ENCODE results near the gene TPM4. TPM values are rescaled to one million over a fixed set of nuclear protein-coding genes. Genes with fewer than 3 reads are reported as not detected.

Gene TPM4
- total and polyA plus RNA-seq, 2 of the 13 experiments (the other 11 are each of a cell fraction or from before 2014, with no cell fraction given): 180 to 188 TPM

DNA sequence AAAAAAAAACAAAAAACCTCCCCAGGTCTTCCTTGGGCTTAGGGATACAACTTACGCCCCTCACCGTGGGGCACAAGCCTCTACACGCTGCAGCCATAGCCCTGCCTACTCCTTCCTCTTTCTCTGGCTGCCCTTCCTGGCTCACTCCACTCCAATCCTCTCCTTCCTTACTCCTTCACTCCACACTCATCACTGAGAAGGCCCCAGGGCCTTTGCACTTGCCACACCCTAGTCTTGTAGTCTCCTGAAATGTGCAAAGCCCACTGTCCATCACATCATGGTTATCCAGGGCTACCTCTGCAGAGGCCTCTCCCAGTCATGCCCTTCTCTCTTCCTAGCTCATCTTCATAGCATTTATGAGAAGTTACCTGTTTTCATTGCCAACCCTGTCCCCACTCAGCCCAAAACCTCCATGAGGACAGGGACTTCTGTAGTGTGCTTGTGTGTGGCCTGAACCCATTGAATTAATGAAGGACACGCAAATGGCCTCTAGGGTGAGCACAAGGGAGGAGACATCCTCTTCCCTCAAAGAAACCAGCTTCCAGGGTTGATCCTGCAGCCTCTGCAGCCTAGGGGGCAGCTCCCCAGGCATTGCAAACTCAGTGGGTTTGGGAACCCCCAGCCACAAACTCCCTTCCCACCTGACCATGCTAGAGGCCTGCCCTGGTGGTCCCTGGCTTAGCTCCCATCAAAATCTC is 59.3 kb downstream of the TPM4 start:
- no peak overlapping the region for H3K4me3 ChIP-seq (replicated peaks in 1 of 3; ENCODE audit: insufficient read depth in 1 of 3, low read depth in 2 of 3, low read length in 3 of 3)
- H4K20me1 ChIP-seq (ENCODE audit: insufficient read depth, low read length): no peaks in the 10 kb centered on the region
- no peak; the same call in 2 of the 3 replicates for ATAC-seq
- H3K4me2 ChIP-seq (ENCODE audit: low read depth, low read length): no peak overlapping the region
- H3K4me1 ChIP-seq (ENCODE audit: insufficient read depth, low read length): no peaks in the 10 kb centered on the region
- H3K36me3 ChIP-seq (replicated peaks in 1 of 2; ENCODE audit: control insufficient read depth in 1 of 2, insufficient read depth in 2 of 2, low read length in 2 of 2): peaks cover 13 to 29% of the 10 kb centered on the region in 2 experiments; a peak in 4 of 5 replicates
- no peak for FAIRE-seq
- BruUV-seq (replicated peaks): no TSS peak
- DNase-seq (ENCODE audit: low spot score): no peak
- H3K9ac ChIP-seq (ENCODE audit: insufficient read depth, low read depth, low read length): no peak overlapping the region
- no peaks in the 10 kb centered on the region for H3K79me2 ChIP-seq (ENCODE audit: insufficient read depth, low read length)
- in situ Hi-C loops (cut with HindIII; ENCODE audit: extremely low pct_ligation_motif_present, low pct_unique_long_range_greater_than_20kb) (no loop called here), intact Hi-C loops (cut with micrococcal nuclease; ENCODE audit: unreplicated experiment) (no loop called here)
- POLR2A ChIA-PET: interaction anchor here (1.2 kb wide), 1 partner anchor 25 kb away, joined by 3 read pairs; no protein-coding TSS in a partner anchor
- TF ChIP-seq ZNF552 (CRISPR knock-in tag; IDR thresholded peaks at IDR 0.05; ENCODE audit: borderline replicate concordance): no peak
- TF ChIP-seq HNRNPLL (IDR thresholded peaks at IDR 0.05; ENCODE audit: low read depth, low read length, poor library complexity, severe bottlenecking): no peak
- no peak for TF ChIP-seq SSRP1 (CRISPR knock-in tag; IDR thresholded peaks at IDR 0.05)
- no peak for TF ChIP-seq PHF5A (CRISPR knock-in tag; IDR thresholded peaks at IDR 0.05; ENCODE audit: low read depth, unreplicated experiment)
- TF ChIP-seq ZKSCAN5 (CRISPR knock-in tag; IDR thresholded peaks at IDR 0.05): no peak
- no peak for TF ChIP-seq TFAP4 (IDR thresholded peaks at IDR 0.05; ENCODE audit: borderline replicate concordance, low read depth)
- no peak for TF ChIP-seq ZBTB20 (CRISPR knock-in tag; IDR thresholded peaks at IDR 0.05; ENCODE audit: borderline replicate concordance, low read depth)
- no peak for TF ChIP-seq ZNF260 (CRISPR knock-in tag; IDR thresholded peaks at IDR 0.05; ENCODE audit: borderline replicate concordance, low read depth)
- no peak for TF ChIP-seq ZNF326 (CRISPR knock-in tag; IDR thresholded peaks at IDR 0.05; ENCODE audit: borderline replicate concordance)
- no peak for TF ChIP-seq SKIL (CRISPR knock-in tag; IDR thresholded peaks at IDR 0.05; ENCODE audit: borderline replicate concordance)
- no peak for TF ChIP-seq ZEB1 (IDR thresholded peaks at IDR 0.05; ENCODE audit: insufficient replicate concordance, low read depth)
- TF ChIP-seq SP4 (CRISPR knock-in tag; IDR thresholded peaks at IDR 0.05): no peak
- TF ChIP-seq ZNF775 (CRISPR knock-in tag; IDR thresholded peaks at IDR 0.05; ENCODE audit: borderline replicate concordance): no peak
- no peak for TF ChIP-seq PRMT3 (CRISPR knock-in tag; IDR thresholded peaks at IDR 0.05; ENCODE audit: borderline replicate concordance, low read depth)
- no peak for TF ChIP-seq MEF2D (CRISPR knock-in tag; IDR thresholded peaks at IDR 0.05)
- TF ChIP-seq POLR2AphosphoS2 (IDR thresholded peaks at IDR 0.05; ENCODE audit: low read depth, low read length): no peak
- H2AFZ ChIP-seq (ENCODE audit: low read length): no peak overlapping the region
- no peak overlapping the region for H3K27ac ChIP-seq (ENCODE audit: extremely low read length, insufficient read depth, low read length)
- CTCF ChIA-PET (ENCODE audit: low intra/inter-chr PET ratio, low total read pairs): no interaction called here
- no peaks in the 10 kb centered on the region for H3K27me3 ChIP-seq (ENCODE audit: control insufficient read depth in 1 of 2, insufficient read depth in 2 of 2, low read length in 2 of 2)
- WGBS (ENCODE audit: low lambda C conversion rate): 82% methylated on average over 4 of the region's 4 CpGs
- H3K9me3 ChIP-seq (ENCODE audit: low read length): no peaks in the 10 kb centered on the region

All from HepG2 (cell line).